ENCODE data around the gene PAX8.
"Not testable (repeated sequence)": the region's sequence is repeated elsewhere in the genome, so short reads cannot be mapped to it uniquely, and the experiment has no call there.

- TF ChIP-seq PATZ1 (CRISPR knock-in tag; IDR thresholded peaks at IDR 0.05; ENCODE audit: borderline replicate concordance); OSR1 (CRISPR knock-in tag; IDR thresholded peaks at IDR 0.05); ZNF8 (CRISPR knock-in tag; IDR thresholded peaks at IDR 0.05): not testable (repeated sequence)
Observed at GRCh38 chr2:113305749-113306148, 27.0 kb upstream of the PAX8 start.
